Measurements from ENCODE around the gene CXCL8.

CXCL8 gene

DNA sequence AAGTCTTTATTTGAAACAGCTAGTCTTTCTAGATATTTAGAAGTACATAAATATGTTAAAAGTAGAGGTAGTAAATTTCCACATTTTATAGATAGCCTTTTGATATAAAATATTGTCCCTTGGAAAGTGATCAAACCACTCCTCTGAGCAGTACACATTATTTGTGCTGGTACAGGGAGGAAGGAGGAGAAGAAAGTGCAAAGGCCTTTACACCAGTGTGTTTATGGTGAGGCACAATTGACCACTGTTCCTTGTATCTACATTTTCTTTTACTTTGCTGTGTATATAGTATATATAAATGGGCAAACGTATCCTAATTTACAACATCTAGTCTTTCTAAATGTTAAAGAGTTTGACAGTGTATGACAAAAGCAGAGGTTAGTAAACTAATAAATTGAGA lies 39.9 kb downstream of the CXCL8 start:
- Mint-ChIP-seq H3K9me3 (no peaks in the 10 kb centered on the region), H3K27ac (no peak overlapping the region), H3K36me3 (ENCODE audit: low read depth) (no peaks in the 10 kb centered on the region), H3K4me1 (ENCODE audit: low read depth) (no peaks in the 10 kb centered on the region), H3K4me3 (no peak overlapping the region), H3K27me3 (peaks cover 3% of the 10 kb centered on the region)

DNA sequence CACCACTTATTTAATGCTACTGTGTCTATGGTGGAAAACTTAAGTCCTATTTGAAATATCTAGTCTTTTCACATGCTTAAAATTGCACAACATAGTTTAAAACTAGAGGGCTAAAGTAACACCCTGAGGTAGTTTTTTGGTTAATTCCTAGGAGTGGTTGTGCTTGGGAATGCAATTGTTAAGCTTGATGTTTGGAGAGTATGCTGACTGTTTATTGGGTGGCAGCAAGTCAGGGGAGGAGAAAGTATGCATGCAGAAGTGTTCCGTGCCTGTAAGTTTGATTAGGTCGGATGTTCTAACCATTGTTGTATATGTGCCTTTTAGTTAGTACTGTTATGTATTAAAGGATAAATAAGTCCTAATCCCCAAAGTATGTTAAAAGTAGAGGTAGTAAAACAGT lies 40.5 kb downstream of the CXCL8 start:
- H3K27me3 Mint-ChIP-seq: peaks cover 3% of the 10 kb centered on the region
- no peak overlapping the region for H3K4me3 Mint-ChIP-seq
- H3K4me1 Mint-ChIP-seq (ENCODE audit: low read depth): no peaks in the 10 kb centered on the region
- no peak overlapping the region for H3K27ac Mint-ChIP-seq
- H3K36me3 Mint-ChIP-seq (ENCODE audit: low read depth): no peaks in the 10 kb centered on the region
- H3K9me3 Mint-ChIP-seq: no peaks in the 10 kb centered on the region

DNA sequence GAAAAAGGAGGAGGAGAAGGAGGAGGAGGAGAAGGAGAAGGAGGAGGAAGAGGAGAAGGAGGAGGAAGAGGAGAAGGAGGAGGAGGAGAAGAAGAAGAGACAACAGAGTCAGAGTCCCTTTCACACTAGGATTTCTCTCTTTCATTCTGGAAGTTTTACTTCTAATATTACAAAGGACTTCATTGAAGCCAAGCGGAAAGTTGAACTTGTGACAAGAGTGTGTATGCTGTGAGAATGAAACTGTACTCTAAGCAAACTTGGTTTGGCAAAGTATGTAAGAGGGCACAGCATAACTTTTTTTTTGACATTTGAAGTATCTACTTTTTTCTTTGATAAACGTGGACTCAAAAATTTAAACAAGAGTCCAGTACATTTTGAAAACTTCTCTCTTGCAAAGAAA lies 48.0 kb downstream of the CXCL8 start:
- Mint-ChIP-seq H3K4me1 (ENCODE audit: low read depth) (no peaks in the 10 kb centered on the region), H3K9me3 (peaks cover 5% of the 10 kb centered on the region), H3K27ac (no peak overlapping the region), H3K36me3 (ENCODE audit: low read depth) (no peaks in the 10 kb centered on the region), H3K4me3 (no peak overlapping the region), H3K27me3 (peaks cover 3% of the 10 kb centered on the region)
